ENCODE data around the gene TCTN2. TPM values are rescaled to one million over a fixed set of nuclear protein-coding genes. Genes with fewer than 3 reads are reported as not detected.
A peak's percentile ranks its signal among the peaks of the same experiment; 100 is the strongest.

TCTN2 gene
- 1 to 10 TPM; 5.9 to 8.0 TPM for total RNA-seq

- Mint-ChIP-seq H3K27me3 (ENCODE audit: low read depth) (no peaks in the 10 kb centered on the region), H3K27ac (peak within 1 kb of the TSS; percentile 60)
- ATAC-seq (replicated peaks in 1 of 2) = peak; percentile 100
These were observed at the start of gene TCTN2 for GRCh38 chr12:123670882-123671728. TCTN2 (plus strand) TSS chr12:123671113; CDS start chr12:123671241, 128 bp downstream.

GRCh38 chr12:123621619-123622530, 49.0 kb upstream of the TCTN2 start:
- ATAC-seq (replicated peaks in 1 of 2) = peak; percentile 80 to 95
- peak; percentile 11 to 37 for DNase-seq
- Mint-ChIP-seq H3K36me3 (ENCODE audit: insufficient read depth in 2 of 2) (peaks cover 6 to 34% of the 10 kb centered on the region in 2 donors), H3K27ac (peak overlapping the region; percentile 95), H3K4me3 (no peak overlapping the region), H3K27me3 (ENCODE audit: low read depth) (no peaks in the 10 kb centered on the region), H3K4me1 (ENCODE audit: low read depth) (peaks cover 24% of the 10 kb centered on the region), H3K9me3 (no peaks in the 10 kb centered on the region)

More at GRCh38 chr12:123670882-123671728, at the start of gene TCTN2:
- Mint-ChIP-seq H3K9me3 (no peaks in the 10 kb centered on the region), H3K36me3 (ENCODE audit: insufficient read depth in 2 of 2) (no peaks in the 10 kb centered on the region), H3K4me1 (ENCODE audit: low read depth) (peaks cover 11% of the 10 kb centered on the region), H3K4me3 (peak within 1 kb of the TSS; percentile 90 to 91)
- peak; percentile 95 to 97 for DNase-seq

GRCh38 chr12:123633379-123634141, 37.4 kb upstream of the TCTN2 start, which contains the start of the genes EIF2B1 and GTF2H3:
EIF2B1 (minus strand) TSS chr12:123633686; CDS start chr12:123633557, 129 bp downstream.
GTF2H3 (plus strand) TSS chr12:123633829; CDS start chr12:123633860, 31 bp downstream.
- H3K36me3 Mint-ChIP-seq (ENCODE audit: insufficient read depth in 2 of 2) = peaks cover 16 to 20% of the 10 kb centered on the region in 2 donors
- ATAC-seq (replicated peaks in 1 of 2) = peak; percentile 99
- H3K9me3 Mint-ChIP-seq = no peaks in the 10 kb centered on the region
- peak within 1 kb of the TSS; percentile 95 to 99 for H3K4me3 Mint-ChIP-seq
- peak within 1 kb of the TSS; percentile 98 for H3K27ac Mint-ChIP-seq
- peaks cover 41% of the 10 kb centered on the region for H3K4me1 Mint-ChIP-seq (ENCODE audit: low read depth)
- DNase-seq = peak; percentile 97 to 98
- H3K27me3 Mint-ChIP-seq (ENCODE audit: low read depth) = no peaks in the 10 kb centered on the region

GRCh38 chr12:123634142-123634561, 36.8 kb upstream of the TCTN2 start:
- H3K27me3 Mint-ChIP-seq (ENCODE audit: low read depth) = no peaks in the 10 kb centered on the region
- no peak for ATAC-seq (replicated peaks in 1 of 2)
- H3K4me3 Mint-ChIP-seq = peak overlapping the region; percentile 95 to 99
- DNase-seq = no peak
- H3K4me1 Mint-ChIP-seq (ENCODE audit: low read depth) = peaks cover 41% of the 10 kb centered on the region
- H3K27ac Mint-ChIP-seq = peak overlapping the region; percentile 98
- H3K36me3 Mint-ChIP-seq (ENCODE audit: insufficient read depth in 2 of 2) = peaks cover 14 to 20% of the 10 kb centered on the region in 2 donors
- no peaks in the 10 kb centered on the region for H3K9me3 Mint-ChIP-seq

- ATAC-seq (replicated peaks in 1 of 2) = no peak
- Mint-ChIP-seq H3K4me1 (ENCODE audit: low read depth) (no peaks in the 10 kb centered on the region), H3K4me3 (no peak overlapping the region), H3K27me3 (ENCODE audit: low read depth) (no peaks in the 10 kb centered on the region), H3K9me3 (no peaks in the 10 kb centered on the region), H3K36me3 (ENCODE audit: insufficient read depth in 2 of 2) (peaks cover 0 to 34% of the 10 kb centered on the region in 2 donors), H3K27ac (no peak overlapping the region)
- no peak for DNase-seq
These were observed 27.0 kb upstream of the TCTN2 start for GRCh38 chr12:123643911-123644310.

- peaks cover 2 to 32% of the 10 kb centered on the region in 2 donors for H3K36me3 Mint-ChIP-seq (ENCODE audit: insufficient read depth in 2 of 2)
- H3K27me3 Mint-ChIP-seq (ENCODE audit: low read depth) = no peaks in the 10 kb centered on the region
- no peaks in the 10 kb centered on the region for H3K9me3 Mint-ChIP-seq
- no peak overlapping the region for H3K27ac Mint-ChIP-seq
- DNase-seq = no peak
- ATAC-seq (replicated peaks in 1 of 2) = no peak
- no peaks in the 10 kb centered on the region for H3K4me1 Mint-ChIP-seq (ENCODE audit: low read depth)
- no peak overlapping the region for H3K4me3 Mint-ChIP-seq
These were observed 25.5 kb upstream of the TCTN2 start for GRCh38 chr12:123645380-123645779.

GRCh38 chr12:123645878-123646277, 25.0 kb upstream of the TCTN2 start:
- Mint-ChIP-seq H3K9me3 (no peaks in the 10 kb centered on the region), H3K4me3 (no peak overlapping the region), H3K36me3 (ENCODE audit: insufficient read depth in 2 of 2) (peaks cover 2 to 35% of the 10 kb centered on the region in 2 donors), H3K27ac (no peak overlapping the region), H3K4me1 (ENCODE audit: low read depth) (no peaks in the 10 kb centered on the region), H3K27me3 (ENCODE audit: low read depth) (no peaks in the 10 kb centered on the region)
- no peak for DNase-seq
- ATAC-seq (replicated peaks in 1 of 2) = no peak

GRCh38 chr12:123648401-123648800, 22.5 kb upstream of the TCTN2 start:
- Mint-ChIP-seq H3K27ac (no peak overlapping the region), H3K27me3 (ENCODE audit: low read depth) (no peaks in the 10 kb centered on the region), H3K9me3 (no peaks in the 10 kb centered on the region), H3K4me3 (no peak overlapping the region), H3K36me3 (ENCODE audit: insufficient read depth in 2 of 2) (peaks cover 2 to 39% of the 10 kb centered on the region in 2 donors), H3K4me1 (ENCODE audit: low read depth) (no peaks in the 10 kb centered on the region)
- no peak for DNase-seq
- ATAC-seq (replicated peaks in 1 of 2) = no peak

- H3K4me3 Mint-ChIP-seq = no peak overlapping the region
- ATAC-seq (replicated peaks in 1 of 2) (no peak), DNase-seq (no peak)
- no peaks in the 10 kb centered on the region for H3K27me3 Mint-ChIP-seq (ENCODE audit: low read depth)
- peaks cover 7 to 25% of the 10 kb centered on the region in 2 donors for H3K36me3 Mint-ChIP-seq (ENCODE audit: insufficient read depth in 2 of 2)
- no peaks in the 10 kb centered on the region for H3K4me1 Mint-ChIP-seq (ENCODE audit: low read depth)
- no peak overlapping the region for H3K27ac Mint-ChIP-seq
- no peaks in the 10 kb centered on the region for H3K9me3 Mint-ChIP-seq
These were observed 16.7 kb upstream of the TCTN2 start for GRCh38 chr12:123654129-123654701.

- no peaks in the 10 kb centered on the region for H3K9me3 Mint-ChIP-seq
- no peak overlapping the region for H3K27ac Mint-ChIP-seq
- no peaks in the 10 kb centered on the region for H3K27me3 Mint-ChIP-seq (ENCODE audit: low read depth)
- no peaks in the 10 kb centered on the region for H3K4me1 Mint-ChIP-seq (ENCODE audit: low read depth)
- peaks cover 9 to 31% of the 10 kb centered on the region in 2 donors for H3K36me3 Mint-ChIP-seq (ENCODE audit: insufficient read depth in 2 of 2)
- no peak for DNase-seq
- ATAC-seq (replicated peaks in 1 of 2) = no peak
- H3K4me3 Mint-ChIP-seq = no peak overlapping the region
These were observed 15.5 kb upstream of the TCTN2 start for GRCh38 chr12:123655420-123655819.

- Mint-ChIP-seq H3K27ac (no peak overlapping the region), H3K27me3 (ENCODE audit: low read depth) (no peaks in the 10 kb centered on the region), H3K4me1 (ENCODE audit: low read depth) (no peaks in the 10 kb centered on the region), H3K9me3 (no peaks in the 10 kb centered on the region), H3K4me3 (no peak overlapping the region), H3K36me3 (ENCODE audit: insufficient read depth in 2 of 2) (peaks cover 9 to 27% of the 10 kb centered on the region in 2 donors)
- ATAC-seq (replicated peaks in 1 of 2) = no peak
- no peak for DNase-seq
These were observed 14.5 kb upstream of the TCTN2 start for GRCh38 chr12:123656392-123656791.

GRCh38 chr12:123657211-123657610, 13.7 kb upstream of the TCTN2 start:
- Mint-ChIP-seq H3K27me3 (ENCODE audit: low read depth) (no peaks in the 10 kb centered on the region), H3K36me3 (ENCODE audit: insufficient read depth in 2 of 2) (peaks cover 9 to 23% of the 10 kb centered on the region in 2 donors), H3K27ac (peak overlapping the region; percentile 47), H3K4me3 (no peak overlapping the region), H3K4me1 (ENCODE audit: low read depth) (no peaks in the 10 kb centered on the region), H3K9me3 (no peaks in the 10 kb centered on the region)
- ATAC-seq (replicated peaks in 1 of 2) (no peak), DNase-seq (no peak)

Data from activated T-cell treated with anti-CD3 and anti-CD28 coated beads, Interleukin-2, amount 50 U/mL, for 72 hours (primary cell).